H9 (cell line): ENCODE data around the gene KRT5. TPM values are rescaled to one million over a fixed set of nuclear protein-coding genes. Genes with fewer than 3 reads are reported as not detected.

ENCODE experiments used
- DNase-seq: peaks from one replicate; pipeline ENCODE4 v3.0.0-alpha.2; 2017
- H2AFZ ChIP-seq: one replicate; pipeline ENCODE4 v1.6.1; 2013; ENCODE audit warnings: mild to moderate bottlenecking, low read length, control low read depth, moderate library complexity
- H2AK5ac ChIP-seq: 2 replicates; pipeline ENCODE4 v1.6.1; 2013; ENCODE audit warnings: low read length, control low read depth, mixed read lengths; ENCODE audit not compliant: insufficient read length
- H2BK120ac ChIP-seq: one replicate; pipeline ENCODE4 v1.6.1; 2013; ENCODE audit warnings: low read depth, mild to moderate bottlenecking, low read length, control low read depth, inconsistent platforms; ENCODE audit not compliant: poor library complexity, severe bottlenecking
- H2BK12ac ChIP-seq: 2 replicates; pipeline ENCODE4 v1.6.1; 2013; ENCODE audit warnings: low read length, control low read depth, mixed read lengths, low read depth; ENCODE audit not compliant: insufficient read length
- H2BK15ac ChIP-seq: 2 replicates; pipeline ENCODE4 v1.6.1; 2013; ENCODE audit warnings: low read depth, low read length, control low read depth
- H2BK20ac ChIP-seq: one replicate; pipeline ENCODE4 v1.6.1; 2013; ENCODE audit warnings: low read depth, mild to moderate bottlenecking, low read length, control low read depth, inconsistent platforms; ENCODE audit not compliant: poor library complexity, severe bottlenecking
- H2BK5ac ChIP-seq: 2 replicates; pipeline ENCODE4 v1.6.1; 2013; ENCODE audit warnings: low read length, control low read depth, mixed read lengths; ENCODE audit not compliant: insufficient read length
- H3K14ac ChIP-seq: 2 replicates; pipeline ENCODE4 v1.6.1; 2013; ENCODE audit warnings: low read length, control low read depth; ENCODE audit not compliant: insufficient read depth
- H3K18ac ChIP-seq: 2 replicates; pipeline ENCODE4 v1.6.1; 2013; ENCODE audit warnings: low read depth, mild to moderate bottlenecking, mixed read lengths, low read length, control low read depth; ENCODE audit not compliant: insufficient read length
- H3K23ac ChIP-seq: 2 replicates; pipeline ENCODE4 v1.6.1; 2013; ENCODE audit warnings: low read length, control low read depth, mixed read lengths, low read depth; ENCODE audit not compliant: insufficient read length
- H3K23me2 ChIP-seq: 2 replicates; pipeline ENCODE4 v1.6.1; 2013; ENCODE audit warnings: low read depth, mild to moderate bottlenecking, mixed read lengths, low read length, control low read depth; ENCODE audit not compliant: insufficient read length, poor library complexity, severe bottlenecking
- H3K27ac ChIP-seq: 2 replicates; pipeline ENCODE4 v1.5.1; 2013; ENCODE audit warnings: low read length, control low read depth, mixed read lengths, low read depth; ENCODE audit not compliant: insufficient read length
- H3K27me3 ChIP-seq: 2 replicates; pipeline ENCODE4 v1.6.1; 2013; ENCODE audit warnings: low read length, control low read depth, inconsistent platforms; ENCODE audit not compliant: insufficient read depth
- H3K4ac ChIP-seq: 2 replicates; pipeline ENCODE4 v1.6.1; 2013; ENCODE audit warnings: low read depth, mild to moderate bottlenecking, control low read depth, inconsistent platforms, low read length, moderate library complexity
- H3K4me1 ChIP-seq: 2 replicates; pipeline ENCODE4 v1.6.1; 2013; ENCODE audit warnings: low read length, control low read depth, inconsistent platforms; ENCODE audit not compliant: insufficient read depth
- H3K4me2 ChIP-seq: 2 replicates; pipeline ENCODE4 v1.6.1; 2013; ENCODE audit warnings: low read length, control low read depth, mixed read lengths; ENCODE audit not compliant: insufficient read length, insufficient read depth
- H3K56ac ChIP-seq: 2 replicates; pipeline ENCODE4 v1.6.1; 2013; ENCODE audit warnings: low read depth, mild to moderate bottlenecking, mixed read lengths, low read length, control low read depth; ENCODE audit not compliant: insufficient read length
- H3K79me1 ChIP-seq: 2 replicates; pipeline ENCODE4 v1.6.1; 2013; ENCODE audit warnings: low read depth, mild to moderate bottlenecking, moderate library complexity, low read length, control low read depth, inconsistent platforms; ENCODE audit not compliant: insufficient read depth, poor library complexity, severe bottlenecking
- H3K79me2 ChIP-seq: 2 replicates; pipeline ENCODE4 v1.6.1; 2013; ENCODE audit warnings: low read length, control low read depth, inconsistent platforms; ENCODE audit not compliant: insufficient read depth
- H3K9ac ChIP-seq: 2 replicates; pipeline ENCODE4 v1.6.1; 2013; ENCODE audit warnings: low read length, control low read depth, mixed read lengths; ENCODE audit not compliant: insufficient read length; ENCODE audit errors: extremely low read depth
- H3K9me3 ChIP-seq: one replicate; pipeline ENCODE4 v1.6.1; 2013; ENCODE audit warnings: low read depth, low read length, inconsistent platforms; ENCODE audit not compliant: control insufficient read depth
- H3T11ph ChIP-seq: one replicate; pipeline ENCODE4 v1.6.1; 2013; ENCODE audit warnings: mild to moderate bottlenecking, low read length, control low read depth, inconsistent platforms
- H4K20me1 ChIP-seq: one replicate; pipeline ENCODE4 v1.6.1; 2013; ENCODE audit not compliant: control insufficient read depth, insufficient read length, insufficient read depth
- H4K5ac ChIP-seq: 2 replicates; pipeline ENCODE4 v1.6.1; 2013; ENCODE audit warnings: low read depth, mild to moderate bottlenecking, mixed read lengths, low read length, control low read depth; ENCODE audit not compliant: insufficient read length
- H4K8ac ChIP-seq: replicated peaks from 2 replicates; pipeline ENCODE4 v1.6.1; 2013; ENCODE audit warnings: low read length, control low read depth, mixed read lengths, low read depth; ENCODE audit not compliant: insufficient read length
- H4K91ac ChIP-seq: 2 replicates; pipeline ENCODE4 v1.6.1; 2013; ENCODE audit warnings: low read depth, mild to moderate bottlenecking, moderate library complexity, mixed read lengths, low read length, control low read depth; ENCODE audit not compliant: insufficient read length
- H3K27ac Mint-ChIP-seq, 3 experiments: 2 replicates in 2 of 3; 3 replicates in 1 of 3; pipeline ENCODE4 v1.8.0; 2020 to 2021; ENCODE audit warnings: mixed read lengths in 3 of 3, mild to moderate bottlenecking in 1 of 3, moderate library complexity in 1 of 3
- H3K27me3 Mint-ChIP-seq: 2 replicates; pipeline ENCODE4 v1.8.0; 2021; ENCODE audit warnings: low read depth, mild to moderate bottlenecking, moderate library complexity, mixed read lengths
- H3K36me3 Mint-ChIP-seq, 3 experiments: 2 replicates in 2 of 3; 3 replicates in 1 of 3; pipeline ENCODE4 v1.8.0; 2020 to 2021; ENCODE audit warnings: low read depth in 3 of 3, mixed read lengths in 3 of 3; ENCODE audit not compliant: insufficient read depth in 1 of 3
- H3K4me1 Mint-ChIP-seq, 2 experiments: 2 replicates each; pipeline ENCODE4 v1.8.0; 2020; ENCODE audit warnings: mixed read lengths in 2 of 2
- H3K4me3 Mint-ChIP-seq, 2 experiments: 2 replicates in 1 of 2; 3 replicates in 1 of 2; pipeline ENCODE4 v1.8.0; 2020 to 2021; ENCODE audit warnings: mild to moderate bottlenecking in 2 of 2, mixed read lengths in 2 of 2, moderate library complexity in 1 of 2
- H3K9me3 Mint-ChIP-seq, 2 experiments: 2 replicates in 1 of 2; 3 replicates in 1 of 2; pipeline ENCODE4 v1.8.0; 2020; ENCODE audit warnings: mild to moderate bottlenecking in 2 of 2, mixed read lengths in 2 of 2, moderate library complexity in 1 of 2
- WGBS: extraction: QIAGEN DNeasy Blood & Tissue Kit; methylation state at CpG from one replicate; pipeline ENCODE4 v1.1.7; 2013; ENCODE audit warnings: missing lambda C conversion rate, low lambda C conversion rate, mixed read lengths; ENCODE audit not compliant: insufficient read length; ENCODE audit errors: extremely low coverage; 5-methylcytosine and 5-hydroxymethylcytosine counted together
- total RNA-seq: library from RNA; stranded (reverse); gene quantifications from 2 replicates; pipeline ENCODE4 v1.2.1, GENCODE V29; 2021
- TF ChIP-seq, protein P1 (sequence below): fragments of 200-600 bp; sonication (generic); conservative IDR thresholded peaks from 3 replicates; pipeline ENCODE4 v1.8.0; 2021; ENCODE audit warnings: antibody characterized with exemption, mild to moderate bottlenecking

The KRT5 gene
- total RNA-seq, 1 experiment from 2014 or later, result not detected

DNA sequence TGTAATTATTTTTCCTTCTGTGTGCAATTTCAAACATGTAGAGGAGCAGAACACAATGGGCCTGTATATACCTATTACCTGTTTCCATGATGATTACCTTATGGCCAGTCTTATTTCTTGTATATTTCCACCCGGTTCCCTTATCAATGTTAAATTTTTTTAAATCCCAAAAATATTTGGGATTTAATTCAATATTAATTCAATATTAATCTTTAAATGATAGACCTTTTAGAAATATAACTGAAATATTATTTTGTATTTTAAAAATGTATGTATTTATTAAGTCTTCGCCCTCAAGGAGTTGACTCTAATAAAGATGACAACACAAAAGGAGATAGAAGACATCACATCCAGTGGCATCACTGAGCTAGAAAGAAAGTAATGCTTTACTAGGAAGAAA lies 46.0 kb downstream of the KRT5 start:
- Histone ChIP-seq H4K8ac (no peak overlapping the region), H3K9ac (no peak overlapping the region)

More for the DNA sequence above, 46.0 kb downstream of the KRT5 start:
- H3K4me3 Mint-ChIP-seq, result no peak overlapping the region
- Histone ChIP-seq H4K20me1 (no peaks in the 10 kb centered on the region), H3K4me1 (no peaks in the 10 kb centered on the region), H3K18ac (no peak overlapping the region), H3K4ac (no peak overlapping the region), H3K23ac (no peak overlapping the region), H3K23me2 (no peaks in the 10 kb centered on the region), H2BK12ac (no peak overlapping the region), H2AK5ac (no peak overlapping the region), H3K79me2 (no peaks in the 10 kb centered on the region), H3K79me1 (no peaks in the 10 kb centered on the region), H2BK20ac (no peak overlapping the region), H4K5ac (no peak overlapping the region), H2BK15ac (no peak overlapping the region), H3K27me3 (no peaks in the 10 kb centered on the region), H3K4me2 (no peak overlapping the region), H3K56ac (no peak overlapping the region), H2BK5ac (no peak overlapping the region), H3K14ac (no peak overlapping the region), H2AFZ (no peak overlapping the region), H3K9me3 (no peaks in the 10 kb centered on the region), H4K91ac (no peak overlapping the region), H3T11ph (no peak overlapping the region), H3K27ac (no peak overlapping the region), H2BK120ac (no peak overlapping the region)
- DNase-seq, result no peak
- peaks cover 0 to 2% (median 0%) of the 10 kb centered on the region in 3 experiments; a peak in 2 of 7 replicates for H3K36me3 Mint-ChIP-seq
- H3K27me3 Mint-ChIP-seq, result peaks cover 2% of the 10 kb centered on the region
- peaks cover 15 to 27% of the 10 kb centered on the region in 2 experiments; a peak in 4 of 5 replicates for H3K9me3 Mint-ChIP-seq
- no peak overlapping the region for H3K27ac Mint-ChIP-seq
- TF ChIP-seq, protein P1, sequence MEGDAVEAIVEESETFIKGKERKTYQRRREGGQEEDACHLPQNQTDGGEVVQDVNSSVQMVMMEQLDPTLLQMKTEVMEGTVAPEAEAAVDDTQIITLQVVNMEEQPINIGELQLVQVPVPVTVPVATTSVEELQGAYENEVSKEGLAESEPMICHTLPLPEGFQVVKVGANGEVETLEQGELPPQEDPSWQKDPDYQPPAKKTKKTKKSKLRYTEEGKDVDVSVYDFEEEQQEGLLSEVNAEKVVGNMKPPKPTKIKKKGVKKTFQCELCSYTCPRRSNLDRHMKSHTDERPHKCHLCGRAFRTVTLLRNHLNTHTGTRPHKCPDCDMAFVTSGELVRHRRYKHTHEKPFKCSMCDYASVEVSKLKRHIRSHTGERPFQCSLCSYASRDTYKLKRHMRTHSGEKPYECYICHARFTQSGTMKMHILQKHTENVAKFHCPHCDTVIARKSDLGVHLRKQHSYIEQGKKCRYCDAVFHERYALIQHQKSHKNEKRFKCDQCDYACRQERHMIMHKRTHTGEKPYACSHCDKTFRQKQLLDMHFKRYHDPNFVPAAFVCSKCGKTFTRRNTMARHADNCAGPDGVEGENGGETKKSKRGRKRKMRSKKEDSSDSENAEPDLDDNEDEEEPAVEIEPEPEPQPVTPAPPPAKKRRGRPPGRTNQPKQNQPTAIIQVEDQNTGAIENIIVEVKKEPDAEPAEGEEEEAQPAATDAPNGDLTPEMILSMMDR, result no peak
- WGBS, result no CpG with 5 or more reads among the region's 2 CpGs
- H3K4me1 Mint-ChIP-seq, result no peaks in the 10 kb centered on the region
